Measurements from ENCODE around the gene CLPX.
"Not testable (repeated sequence)": the region's sequence is repeated elsewhere in the genome, so short reads cannot be mapped to it uniquely, and the experiment has no call there.

The CLPX gene

DNA sequence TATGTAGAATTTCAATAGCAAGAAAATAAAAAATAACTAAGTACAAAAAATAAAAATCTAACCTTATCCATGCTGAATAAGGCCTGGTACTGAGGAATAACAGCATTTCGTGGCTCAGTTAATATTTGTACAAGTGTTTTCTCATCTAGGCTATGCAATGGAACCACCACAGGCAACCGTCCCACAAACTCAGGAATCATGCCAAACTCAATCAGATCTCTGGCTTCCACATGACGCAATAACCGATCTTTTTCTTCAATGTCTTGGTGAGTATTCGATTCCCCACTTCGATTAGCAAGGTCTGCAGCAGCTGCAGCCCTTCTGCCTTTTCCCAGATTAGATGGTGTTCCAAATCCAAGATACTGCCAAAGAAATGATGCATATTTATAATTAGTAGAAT, 30.4 kb downstream of the CLPX start:
- TF ChIP-seq, protein P1, sequence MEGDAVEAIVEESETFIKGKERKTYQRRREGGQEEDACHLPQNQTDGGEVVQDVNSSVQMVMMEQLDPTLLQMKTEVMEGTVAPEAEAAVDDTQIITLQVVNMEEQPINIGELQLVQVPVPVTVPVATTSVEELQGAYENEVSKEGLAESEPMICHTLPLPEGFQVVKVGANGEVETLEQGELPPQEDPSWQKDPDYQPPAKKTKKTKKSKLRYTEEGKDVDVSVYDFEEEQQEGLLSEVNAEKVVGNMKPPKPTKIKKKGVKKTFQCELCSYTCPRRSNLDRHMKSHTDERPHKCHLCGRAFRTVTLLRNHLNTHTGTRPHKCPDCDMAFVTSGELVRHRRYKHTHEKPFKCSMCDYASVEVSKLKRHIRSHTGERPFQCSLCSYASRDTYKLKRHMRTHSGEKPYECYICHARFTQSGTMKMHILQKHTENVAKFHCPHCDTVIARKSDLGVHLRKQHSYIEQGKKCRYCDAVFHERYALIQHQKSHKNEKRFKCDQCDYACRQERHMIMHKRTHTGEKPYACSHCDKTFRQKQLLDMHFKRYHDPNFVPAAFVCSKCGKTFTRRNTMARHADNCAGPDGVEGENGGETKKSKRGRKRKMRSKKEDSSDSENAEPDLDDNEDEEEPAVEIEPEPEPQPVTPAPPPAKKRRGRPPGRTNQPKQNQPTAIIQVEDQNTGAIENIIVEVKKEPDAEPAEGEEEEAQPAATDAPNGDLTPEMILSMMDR (conservative IDR thresholded peaks at IDR 0.05; ENCODE audit: low read depth, low read length), result no peak
- no peak overlapping the region for H3K4me3 ChIP-seq (ENCODE audit: low read length)
- DNase-seq (ENCODE audit: low read depth), result no peak

DNA sequence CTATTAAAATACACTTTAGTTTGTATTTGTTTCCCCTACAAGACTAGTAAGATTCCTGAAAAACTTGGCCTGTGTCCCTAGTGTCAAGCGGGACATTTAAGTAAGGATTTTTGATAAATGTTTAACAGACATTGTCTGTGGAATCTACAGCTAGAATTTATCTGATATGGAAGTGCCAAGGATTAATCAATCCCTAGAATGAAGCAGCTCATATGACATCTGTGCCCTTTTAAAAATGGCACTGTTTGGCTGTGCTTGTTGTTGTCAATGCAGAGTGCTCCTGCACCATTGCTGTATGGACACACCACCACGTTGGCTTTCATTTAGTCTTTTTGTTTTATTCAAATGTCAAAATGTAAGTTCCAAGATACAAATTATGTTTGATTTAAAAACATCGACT, 37.2 kb downstream of the CLPX start:
- no peak overlapping the region for H3K4me3 ChIP-seq (ENCODE audit: low read length)
- DNase-seq (ENCODE audit: low read depth), result no peak
- TF ChIP-seq, protein P1 (conservative IDR thresholded peaks at IDR 0.05; ENCODE audit: low read depth, low read length), result no peak

DNA sequence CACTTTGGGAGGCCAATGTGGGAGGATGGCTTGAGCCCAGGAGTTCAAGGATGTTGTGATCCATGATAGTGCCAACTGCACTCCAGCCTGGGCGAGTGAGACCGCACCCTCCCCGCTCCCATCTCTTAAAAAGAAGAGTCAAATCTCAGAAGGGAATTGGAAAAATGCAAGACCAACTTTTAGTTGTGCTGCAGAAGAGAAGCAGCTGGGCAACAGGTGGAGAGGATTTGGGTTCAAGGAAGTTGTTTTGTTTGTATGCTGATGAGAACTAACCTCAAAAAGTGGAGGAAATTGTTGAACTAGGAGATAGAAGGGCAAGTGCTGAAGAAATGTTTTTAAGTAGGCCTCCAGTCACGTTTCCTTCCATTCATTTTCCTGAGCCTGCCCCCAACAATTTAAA, 38.7 kb downstream of the CLPX start:
- DNase-seq (ENCODE audit: low read depth), result no peak
- TF ChIP-seq, protein P1 (conservative IDR thresholded peaks at IDR 0.05; ENCODE audit: low read depth, low read length), result no peak
- no peak overlapping the region for H3K4me3 ChIP-seq (ENCODE audit: low read length)

DNA sequence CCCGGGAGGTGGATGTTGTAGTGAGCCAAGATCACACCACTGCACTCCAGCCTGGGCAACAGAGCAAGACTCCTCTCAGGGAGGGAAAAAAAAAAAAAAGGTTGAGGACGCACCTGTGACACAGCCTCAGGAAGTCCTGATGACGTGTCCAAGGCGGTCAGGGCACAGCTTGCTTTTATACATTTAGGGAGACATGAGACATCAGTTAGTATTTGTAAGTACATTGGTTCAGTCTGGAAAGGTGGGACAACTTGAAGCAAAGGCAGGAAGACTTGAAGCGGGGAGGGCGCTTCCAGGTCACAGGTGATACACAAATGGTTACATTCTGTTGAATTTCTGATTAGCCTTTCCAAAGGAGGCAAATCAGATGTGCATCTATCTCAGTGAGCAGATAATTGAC, 46.5 kb downstream of the CLPX start:
- not testable (repeated sequence) for H3K4me3 ChIP-seq (ENCODE audit: low read length); DNase-seq (ENCODE audit: low read depth)

DNA sequence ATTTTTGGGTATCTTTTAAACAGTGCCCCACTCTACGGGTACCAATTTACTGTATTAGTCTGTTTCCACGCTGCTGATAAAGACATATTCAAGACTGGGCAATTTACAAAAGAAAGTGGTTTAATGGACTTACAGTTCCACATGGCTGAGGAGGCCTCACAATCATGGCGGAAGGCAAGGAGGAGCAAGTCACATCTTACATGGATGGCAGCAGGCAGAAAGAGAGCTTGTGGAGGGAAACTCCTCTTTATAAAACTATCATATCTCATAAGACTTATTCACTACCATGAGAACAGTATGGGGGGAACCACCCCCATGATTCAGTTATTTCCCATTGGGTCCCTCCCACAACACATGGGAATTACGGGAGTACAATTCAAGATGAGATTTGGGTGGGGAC, 47.2 kb downstream of the CLPX start:
- not testable (repeated sequence) for H3K4me3 ChIP-seq (ENCODE audit: low read length)

DNA sequence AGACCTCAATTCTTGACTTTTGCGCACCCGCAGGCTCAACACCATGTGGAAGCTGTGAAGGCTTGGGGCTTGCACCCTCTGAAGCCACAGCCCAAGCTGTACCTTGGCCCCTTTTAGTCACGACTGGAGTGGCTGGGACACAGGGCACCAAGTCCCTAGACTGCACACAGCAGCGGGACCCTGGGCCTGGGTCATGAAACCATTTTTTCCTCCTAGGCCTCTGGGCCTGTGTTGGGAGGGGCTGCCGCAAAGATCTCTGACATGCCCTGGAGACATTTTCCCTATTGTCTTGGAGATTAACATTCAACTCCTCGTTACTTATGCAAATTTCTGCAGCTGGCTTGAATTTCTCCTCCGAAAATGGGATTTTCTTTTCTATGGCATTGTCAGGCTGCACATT, 48.1 kb downstream of the CLPX start:
- not testable (repeated sequence) for DNase-seq (ENCODE audit: low read depth); H3K4me3 ChIP-seq (ENCODE audit: low read length)

More for the DNA sequence above, 47.2 kb downstream of the CLPX start:
- not testable (repeated sequence) for DNase-seq (ENCODE audit: low read depth)

DNA sequence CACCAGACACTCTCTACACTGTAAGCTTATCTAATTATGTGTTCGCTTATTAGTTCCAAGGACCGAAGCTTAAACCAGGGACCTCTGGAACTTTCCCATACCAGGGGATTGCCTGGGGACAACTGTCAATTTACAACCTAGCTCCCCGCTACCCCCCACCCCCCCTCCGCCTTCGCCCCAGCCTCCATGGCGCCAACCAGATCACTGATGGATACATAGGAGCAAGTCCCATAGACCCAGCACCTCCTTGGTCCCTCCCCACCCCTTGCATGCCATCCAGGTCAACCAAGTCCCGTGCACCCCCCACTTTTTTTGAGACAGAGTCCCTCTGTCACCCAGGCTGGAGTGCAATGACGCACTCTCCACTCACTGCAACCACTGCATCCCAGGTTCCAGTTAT, 50.6 kb downstream of the CLPX start:
- no peak for DNase-seq (ENCODE audit: low read depth)
- TF ChIP-seq, protein P1 (conservative IDR thresholded peaks at IDR 0.05; ENCODE audit: low read depth, low read length), result no peak
- H3K4me3 ChIP-seq (ENCODE audit: low read length), result no peak overlapping the region

DNA sequence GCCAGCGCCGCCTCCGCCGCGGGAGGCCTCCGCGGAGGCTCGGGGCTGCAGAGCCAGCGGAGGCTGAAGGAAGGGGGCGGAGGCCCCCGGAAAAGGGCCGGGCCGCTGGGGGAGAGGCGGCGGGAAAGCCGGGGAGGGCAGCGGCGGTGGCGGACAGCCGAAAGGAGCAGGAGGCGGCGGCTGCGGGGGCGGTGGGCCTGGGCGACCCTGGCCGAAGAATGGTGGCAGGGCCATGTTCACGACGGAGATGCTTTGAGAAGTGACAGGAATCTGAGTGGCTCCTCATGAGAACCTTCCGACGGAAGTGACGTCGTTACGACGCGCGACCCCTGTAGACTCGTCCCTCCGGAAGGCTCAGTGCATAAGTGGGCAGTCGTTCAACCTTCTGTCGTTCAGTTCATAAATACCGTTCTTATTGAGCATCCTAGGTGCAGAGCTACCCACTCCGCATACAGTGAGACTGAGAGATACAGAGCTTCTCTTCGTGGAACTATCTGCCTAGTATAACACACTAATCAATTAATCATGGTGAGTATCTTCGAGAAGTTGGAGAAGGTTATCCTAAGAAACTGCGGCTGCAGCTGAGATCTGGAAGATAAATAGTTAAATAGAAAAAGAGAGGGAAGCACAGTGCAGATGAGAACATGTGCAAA, 51.5 kb downstream of the CLPX start, which contains the start of gene PDCD7:
Gene PDCD7, minus strand, starts transcription at position 261 of the 653 bp plus-strand sequence. Its CDS starts 27 bp downstream, at position 234.
- DNase-seq (ENCODE audit: low read depth), result peak; percentile 79
- TF ChIP-seq, protein P1 (conservative IDR thresholded peaks at IDR 0.05; ENCODE audit: low read depth, low read length), result no peak
- peak within 1 kb of the TSS; percentile 79 for H3K4me3 ChIP-seq (ENCODE audit: low read length)

Data from retinal pigment epithelial cell (primary cell).